ENCODE data around the gene DNAH3.

- TF ChIP-seq MAFK (IDR thresholded peaks at IDR 0.05; ENCODE audit: low read depth, low read length) (no peak), POLR2AphosphoS5 (IDR thresholded peaks at IDR 0.05; ENCODE audit: low read depth, low read length) (no peak), CTCF (IDR thresholded peaks at IDR 0.05; ENCODE audit: control extremely low read depth in 1 of 3, insufficient read depth in 1 of 3, low read depth in 1 of 3, low read length in 3 of 3) (no peak), SP1 (IDR thresholded peaks at IDR 0.05; ENCODE audit: low read depth, low read length) (no peak), SUZ12 (IDR thresholded peaks at IDR 0.05; ENCODE audit: low read length) (no peak), EP300 (IDR thresholded peaks at IDR 0.05; ENCODE audit: borderline replicate concordance in 1 of 2, low read depth in 2 of 2, low read length in 2 of 2) (no peak), RBBP5 (IDR thresholded peaks at IDR 0.05; ENCODE audit: borderline replicate concordance, low read depth, low read length) (no peak), ATF2 (IDR thresholded peaks at IDR 0.05; ENCODE audit: low read length) (no peak), EZH2 (IDR thresholded peaks at IDR 0.05; ENCODE audit: low read depth, low read length, severe bottlenecking) (no peak), TAF1 (IDR thresholded peaks at IDR 0.05; ENCODE audit: low read depth, low read length) (no peak), JUND (IDR thresholded peaks at IDR 0.05; ENCODE audit: low read length) (no peak)
These were observed 7.0 kb upstream of the DNAH3 start for GRCh38 chr16:21157632-21158031.

Data from H1 (cell line).